Stimulated activated effector memory CD8-positive, alpha-beta T cell treated with anti-CD3 and anti-CD28 coated beads, Interleukin-12 subunit alpha, Interleukin-12 subunit beta, amount 100 ng/mL, for 72 hours (primary cell): ENCODE data around the gene ANKRD1.
"Not testable (repeated sequence)": the region's sequence is repeated elsewhere in the genome, so short reads cannot be mapped to it uniquely, and the experiment has no call there.

Source experiments
- ATAC-seq: fragments of 150-1000 bp; cut with Tn5 transposase; 2 replicates; pipeline ENCODE4 v1.10.0; 2021
- DNase-seq, 2 donors: peaks; one replicate each; pipeline ENCODE4 v3.0.0; 2021 to 2022; ENCODE audit warnings: low spot score in 2 of 2
- H3K27ac Mint-ChIP-seq: one replicate; pipeline ENCODE4 v1.8.0; 2022; ENCODE audit warnings: mild to moderate bottlenecking, mixed read lengths
- H3K36me3 Mint-ChIP-seq: one replicate; pipeline ENCODE4 v1.8.0; 2022; ENCODE audit warnings: mild to moderate bottlenecking, mixed read lengths
- H3K4me1 Mint-ChIP-seq: one replicate; pipeline ENCODE4 v1.8.0; 2022; ENCODE audit warnings: mixed read lengths
- H3K4me3 Mint-ChIP-seq: one replicate; pipeline ENCODE4 v1.8.0; 2022; ENCODE audit warnings: mild to moderate bottlenecking, mixed read lengths
- H3K9me3 Mint-ChIP-seq: one replicate; pipeline ENCODE4 v1.8.0; 2022; ENCODE audit warnings: mixed read lengths

The ANKRD1 gene

DNA sequence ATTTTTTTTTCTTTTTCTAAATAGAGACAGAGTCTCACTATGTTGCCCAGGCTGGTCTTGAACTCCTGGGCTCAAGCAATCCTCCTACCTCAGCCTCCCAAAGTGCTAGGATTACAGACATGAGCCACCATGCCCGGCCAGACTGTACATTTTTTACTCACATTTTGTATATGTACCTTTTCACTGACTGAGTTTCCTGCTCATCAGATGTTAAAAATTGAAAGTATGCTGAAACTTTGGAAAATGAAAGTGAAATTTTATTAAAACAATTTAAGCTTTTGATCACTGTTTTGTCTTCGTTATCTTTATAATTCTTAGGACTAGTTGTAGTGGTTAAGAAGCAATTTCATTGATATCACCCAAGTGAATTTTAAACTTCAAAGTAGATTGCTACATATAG is 24.0 kb downstream of the ANKRD1 start:
- peaks cover 96% of the 10 kb centered on the region for H3K36me3 Mint-ChIP-seq
- DNase-seq, ATAC-seq, H3K4me3 Mint-ChIP-seq, H3K4me1 Mint-ChIP-seq, H3K9me3 Mint-ChIP-seq, H3K27ac Mint-ChIP-seq: not testable (repeated sequence)

DNA sequence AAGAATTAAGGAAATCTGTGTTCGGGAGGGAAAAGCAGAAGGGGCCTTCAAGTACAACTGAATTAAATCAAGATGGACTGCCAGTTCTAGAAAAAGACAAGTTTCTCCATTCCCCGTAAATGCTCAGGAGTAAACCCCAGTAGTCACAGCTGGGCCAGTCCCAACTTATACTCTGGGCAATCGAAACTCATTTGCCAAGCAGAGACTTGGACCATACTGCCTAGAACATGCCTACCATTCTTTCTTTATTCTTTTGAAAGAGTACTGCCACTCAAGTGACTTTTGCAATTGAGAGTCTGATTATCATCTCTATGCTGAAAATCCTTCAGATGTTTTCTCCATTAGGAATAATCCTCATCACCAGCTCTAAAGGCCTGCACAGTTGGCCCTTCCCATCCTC is 27.7 kb downstream of the ANKRD1 start:
- DNase-seq (no peak), ATAC-seq (no peak)
- Mint-ChIP-seq H3K9me3 (no peaks in the 10 kb centered on the region), H3K4me1 (peaks cover 5% of the 10 kb centered on the region), H3K4me3 (no peak overlapping the region), H3K36me3 (peaks cover 99% of the 10 kb centered on the region), H3K27ac (no peak overlapping the region)

DNA sequence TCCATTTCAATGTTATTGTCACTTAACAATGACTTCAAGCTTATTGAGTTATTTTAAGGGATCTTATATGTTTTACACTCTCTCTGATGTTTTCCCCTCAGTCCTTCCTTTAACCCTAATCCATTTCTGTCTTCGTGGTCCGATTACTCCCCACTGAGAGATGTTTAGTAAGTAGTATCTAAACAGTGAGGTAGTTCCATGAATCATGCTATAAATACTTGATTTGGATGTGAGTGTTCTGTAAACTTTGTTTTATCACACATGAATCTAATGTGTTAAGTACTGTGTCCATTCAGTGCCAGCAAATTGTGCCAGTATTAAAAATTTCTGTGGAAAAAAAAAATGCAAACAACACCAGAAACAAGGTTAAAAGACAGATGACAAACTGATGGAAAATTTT is 30.5 kb downstream of the ANKRD1 start:
- peaks cover 5% of the 10 kb centered on the region for H3K4me1 Mint-ChIP-seq
- H3K36me3 Mint-ChIP-seq = peaks cover 99% of the 10 kb centered on the region

DNA sequence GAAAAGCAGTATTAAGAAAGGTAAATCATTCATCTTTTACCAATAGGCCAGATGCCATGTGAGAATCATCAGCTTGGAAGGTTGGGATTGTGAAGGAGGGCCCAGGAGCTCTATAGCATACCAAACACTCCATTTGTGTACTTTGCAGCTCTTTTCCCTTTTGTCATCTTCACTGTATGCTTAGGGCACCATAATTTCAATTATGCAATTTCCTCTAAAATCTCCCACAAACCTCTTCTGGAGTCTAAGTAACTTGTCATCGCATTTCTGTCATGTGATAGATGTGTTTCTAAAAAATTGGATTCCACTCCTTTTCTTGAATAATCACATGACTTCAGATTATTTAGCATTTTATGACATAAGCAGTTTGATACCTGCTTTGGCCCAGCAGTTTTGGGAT is 31.3 kb downstream of the ANKRD1 start:
- Mint-ChIP-seq H3K27ac (no peak overlapping the region), H3K4me3 (no peak overlapping the region), H3K36me3 (peaks cover 99% of the 10 kb centered on the region), H3K9me3 (no peaks in the 10 kb centered on the region), H3K4me1 (peaks cover 5% of the 10 kb centered on the region)
- ATAC-seq = no peak
- DNase-seq = no peak

More for the DNA sequence above, 30.5 kb downstream of the ANKRD1 start:
- H3K9me3 Mint-ChIP-seq = no peaks in the 10 kb centered on the region
- DNase-seq (no peak), ATAC-seq (no peak)
- no peak overlapping the region for H3K27ac Mint-ChIP-seq
- no peak overlapping the region for H3K4me3 Mint-ChIP-seq

DNA sequence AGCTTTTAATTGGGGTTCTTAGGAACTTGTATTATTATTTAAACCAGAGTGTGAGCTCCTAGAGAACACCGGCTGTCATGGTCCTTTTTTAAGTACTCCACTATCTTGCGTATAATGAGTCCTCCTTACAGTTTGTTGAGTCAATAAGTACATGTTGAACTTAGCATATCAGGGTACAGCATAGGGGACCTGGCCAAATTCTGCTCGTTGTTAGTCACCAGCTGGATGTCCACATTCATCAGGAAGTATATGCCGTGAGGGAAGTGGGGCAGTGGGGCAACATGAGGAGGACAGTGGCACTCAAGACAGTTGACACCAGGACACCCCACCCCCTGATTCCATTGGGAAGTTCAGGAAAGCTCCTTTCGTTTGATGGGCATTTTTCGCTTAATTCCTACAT is 32.5 kb downstream of the ANKRD1 start:
- Mint-ChIP-seq H3K4me3 (no peak overlapping the region), H3K36me3 (peaks cover 99% of the 10 kb centered on the region), H3K27ac (no peak overlapping the region), H3K9me3 (no peaks in the 10 kb centered on the region), H3K4me1 (peaks cover 5% of the 10 kb centered on the region)
- no peak for ATAC-seq
- no peak for DNase-seq

DNA sequence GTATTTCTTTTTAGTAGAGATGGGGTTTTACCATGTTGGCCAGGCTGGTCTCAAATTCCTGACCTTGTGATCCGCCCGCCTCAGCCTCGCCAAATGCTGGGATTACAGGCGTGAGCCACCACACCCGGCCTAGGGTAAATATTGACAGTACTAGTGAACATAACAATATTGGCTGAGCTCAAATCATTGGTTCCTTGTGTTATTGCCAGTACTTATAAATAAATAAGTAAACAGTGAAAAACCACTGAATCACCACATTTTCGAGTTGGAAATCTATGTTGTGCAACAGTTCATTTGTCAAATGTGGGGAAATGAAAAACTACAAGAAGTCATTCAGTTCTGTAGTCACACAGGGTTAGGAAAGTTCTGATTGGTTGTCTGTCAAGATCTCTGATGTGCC is 33.3 kb downstream of the ANKRD1 start:
- DNase-seq (no peak), ATAC-seq (no peak)
- Mint-ChIP-seq H3K9me3 (no peaks in the 10 kb centered on the region), H3K27ac (no peak overlapping the region), H3K36me3 (peaks cover 99% of the 10 kb centered on the region), H3K4me1 (peaks cover 5% of the 10 kb centered on the region), H3K4me3 (no peak overlapping the region)

GRCh38 chr10:90885176-90885575 is 35.7 kb downstream of the ANKRD1 start:
- H3K9me3 Mint-ChIP-seq = no peaks in the 10 kb centered on the region
- no peak overlapping the region for H3K27ac Mint-ChIP-seq
- peaks cover 99% of the 10 kb centered on the region for H3K36me3 Mint-ChIP-seq
- DNase-seq = no peak
- ATAC-seq = no peak
- peaks cover 5% of the 10 kb centered on the region for H3K4me1 Mint-ChIP-seq
- no peak overlapping the region for H3K4me3 Mint-ChIP-seq

DNA sequence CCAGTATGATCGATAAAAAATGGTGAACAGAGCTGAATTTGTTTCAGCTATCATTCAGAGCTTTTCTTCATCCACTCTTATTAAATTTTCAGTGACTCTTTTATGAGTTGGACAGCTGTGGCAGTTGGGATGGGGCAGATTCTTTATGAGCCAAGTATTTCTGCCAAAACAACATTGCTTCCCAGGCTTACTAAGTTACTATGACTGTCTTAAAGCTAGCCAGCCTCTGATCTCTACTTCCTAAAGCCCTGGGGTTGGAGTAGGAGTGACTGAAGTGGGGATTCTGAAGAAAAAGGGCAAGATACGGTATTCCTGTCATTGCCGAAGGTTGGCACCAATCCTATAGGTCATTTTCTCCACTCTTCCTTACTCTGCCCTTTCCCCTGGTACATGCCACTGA is 36.5 kb downstream of the ANKRD1 start:
- H3K36me3 Mint-ChIP-seq = peaks cover 99% of the 10 kb centered on the region
- H3K4me3 Mint-ChIP-seq = no peak overlapping the region
- no peaks in the 10 kb centered on the region for H3K9me3 Mint-ChIP-seq
- ATAC-seq (no peak), DNase-seq (no peak)
- H3K27ac Mint-ChIP-seq = no peak overlapping the region
- H3K4me1 Mint-ChIP-seq = peaks cover 11% of the 10 kb centered on the region

DNA sequence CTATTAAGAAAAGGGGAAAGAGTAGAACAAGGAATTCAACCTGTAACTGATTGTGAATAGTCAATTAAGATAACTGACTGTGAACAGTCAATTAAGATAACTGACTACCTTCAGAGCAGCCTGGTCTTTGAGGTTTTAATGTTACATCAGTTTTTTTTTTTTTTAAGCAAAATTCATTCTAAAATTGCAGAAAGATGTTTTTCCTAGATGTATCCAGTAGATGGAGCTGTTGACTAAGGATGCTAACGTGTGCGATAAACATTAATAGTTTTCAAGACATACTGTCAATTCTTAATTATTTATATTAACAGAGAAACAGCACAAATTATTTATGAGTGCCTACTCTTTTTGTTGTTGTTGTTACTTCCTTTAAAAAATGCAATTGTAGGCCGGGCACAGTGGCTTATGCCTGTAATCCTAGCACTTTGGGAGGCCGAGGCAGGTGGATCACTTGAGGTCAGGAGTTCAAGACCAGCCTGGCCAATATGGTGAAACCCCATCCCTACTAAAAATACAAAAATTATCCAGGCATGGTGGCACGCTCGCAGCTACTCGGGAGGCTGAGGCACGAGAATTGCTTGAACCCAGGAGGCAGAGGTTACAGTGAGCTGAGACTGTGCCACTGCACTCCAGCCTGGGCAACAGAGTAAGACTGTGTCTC is 40.7 kb downstream of the ANKRD1 start:
- H3K9me3 Mint-ChIP-seq, H3K4me3 Mint-ChIP-seq, H3K27ac Mint-ChIP-seq, DNase-seq, ATAC-seq: not testable (repeated sequence)
- peaks cover 22% of the 10 kb centered on the region for H3K4me1 Mint-ChIP-seq
- peaks cover 99% of the 10 kb centered on the region for H3K36me3 Mint-ChIP-seq

- H3K9me3 Mint-ChIP-seq = no peaks in the 10 kb centered on the region
- peak; percentile 65 for ATAC-seq
- H3K4me3 Mint-ChIP-seq = no peak overlapping the region
- peaks cover 99% of the 10 kb centered on the region for H3K36me3 Mint-ChIP-seq
- H3K27ac Mint-ChIP-seq = no peak overlapping the region
- H3K4me1 Mint-ChIP-seq = peaks cover 26% of the 10 kb centered on the region
- no peak for DNase-seq
Measured at GRCh38 chr10:90879062-90879461, 41.8 kb downstream of the ANKRD1 start.

GRCh38 chr10:90872648-90873020 is 48.3 kb downstream of the ANKRD1 start:
- Mint-ChIP-seq H3K36me3 (peaks cover 60% of the 10 kb centered on the region), H3K27ac (peak overlapping the region; percentile 98), H3K4me1 (peaks cover 32% of the 10 kb centered on the region), H3K9me3 (no peaks in the 10 kb centered on the region), H3K4me3 (peak overlapping the region; percentile 94)
- ATAC-seq (peak; percentile 87), DNase-seq (peak; percentile 6 to 63)

GRCh38 chr10:90871766-90872647 is 48.9 kb downstream of the ANKRD1 start, which contains the start of gene RPP30:
Gene RPP30 (plus strand): TSS chr10:90871974. CDS start chr10:90871987, 13 bp downstream.
- ATAC-seq (peak; percentile 90), DNase-seq (peak; percentile 72 to 88)
- H3K4me3 Mint-ChIP-seq = peak within 1 kb of the TSS; percentile 94
- H3K9me3 Mint-ChIP-seq = no peaks in the 10 kb centered on the region
- H3K36me3 Mint-ChIP-seq = peaks cover 53% of the 10 kb centered on the region
- peak within 1 kb of the TSS; percentile 98 for H3K27ac Mint-ChIP-seq
- H3K4me1 Mint-ChIP-seq = peaks cover 32% of the 10 kb centered on the region

GRCh38 chr10:90871279-90871765 is 49.6 kb downstream of the ANKRD1 start:
- ATAC-seq (peak; percentile 53), DNase-seq (peak; percentile 10 to 66)
- Mint-ChIP-seq H3K27ac (peak overlapping the region; percentile 98), H3K9me3 (no peaks in the 10 kb centered on the region), H3K4me1 (peaks cover 31% of the 10 kb centered on the region), H3K36me3 (peaks cover 47% of the 10 kb centered on the region), H3K4me3 (peak overlapping the region; percentile 94)

GRCh38 chr10:90866050-90866598 is 54.8 kb downstream of the ANKRD1 start:
- Mint-ChIP-seq H3K4me1 (peaks cover 7% of the 10 kb centered on the region), H3K27ac (no peak overlapping the region), H3K9me3 (no peaks in the 10 kb centered on the region), H3K36me3 (no peaks in the 10 kb centered on the region), H3K4me3 (no peak overlapping the region)
- no peak for DNase-seq
- ATAC-seq = no peak

DNA sequence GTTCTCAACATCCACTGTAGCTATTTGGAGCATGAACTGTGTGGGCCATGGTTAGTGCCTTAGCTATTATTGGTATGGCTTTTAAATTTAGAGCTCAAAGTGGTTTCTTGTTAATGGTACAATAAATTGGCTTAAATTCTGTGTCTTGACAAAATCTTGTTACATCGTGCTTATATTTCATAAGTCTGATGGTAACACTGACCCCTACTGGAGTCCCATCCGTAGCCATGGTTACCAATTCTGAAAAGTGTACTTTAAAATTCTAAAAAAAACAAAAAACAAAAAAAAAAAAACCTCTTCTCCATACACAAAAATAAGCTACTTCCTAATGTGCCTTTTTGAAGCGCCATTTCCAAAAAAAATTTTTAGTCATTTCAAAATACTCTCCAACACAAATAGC is 55.5 kb downstream of the ANKRD1 start:
- ATAC-seq (no peak), DNase-seq (no peak)
- H3K4me1 Mint-ChIP-seq = peaks cover 1% of the 10 kb centered on the region

More for the DNA sequence above, 55.5 kb downstream of the ANKRD1 start:
- Mint-ChIP-seq H3K4me3 (no peak overlapping the region), H3K27ac (no peak overlapping the region), H3K9me3 (no peaks in the 10 kb centered on the region), H3K36me3 (no peaks in the 10 kb centered on the region)
